ENCODE results near the gene SPON1.

GRCh38 chr11:14065141-14065540 lies 102.6 kb downstream of the SPON1 start:
- TF ChIP-seq, protein P1, sequence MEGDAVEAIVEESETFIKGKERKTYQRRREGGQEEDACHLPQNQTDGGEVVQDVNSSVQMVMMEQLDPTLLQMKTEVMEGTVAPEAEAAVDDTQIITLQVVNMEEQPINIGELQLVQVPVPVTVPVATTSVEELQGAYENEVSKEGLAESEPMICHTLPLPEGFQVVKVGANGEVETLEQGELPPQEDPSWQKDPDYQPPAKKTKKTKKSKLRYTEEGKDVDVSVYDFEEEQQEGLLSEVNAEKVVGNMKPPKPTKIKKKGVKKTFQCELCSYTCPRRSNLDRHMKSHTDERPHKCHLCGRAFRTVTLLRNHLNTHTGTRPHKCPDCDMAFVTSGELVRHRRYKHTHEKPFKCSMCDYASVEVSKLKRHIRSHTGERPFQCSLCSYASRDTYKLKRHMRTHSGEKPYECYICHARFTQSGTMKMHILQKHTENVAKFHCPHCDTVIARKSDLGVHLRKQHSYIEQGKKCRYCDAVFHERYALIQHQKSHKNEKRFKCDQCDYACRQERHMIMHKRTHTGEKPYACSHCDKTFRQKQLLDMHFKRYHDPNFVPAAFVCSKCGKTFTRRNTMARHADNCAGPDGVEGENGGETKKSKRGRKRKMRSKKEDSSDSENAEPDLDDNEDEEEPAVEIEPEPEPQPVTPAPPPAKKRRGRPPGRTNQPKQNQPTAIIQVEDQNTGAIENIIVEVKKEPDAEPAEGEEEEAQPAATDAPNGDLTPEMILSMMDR (IDR thresholded peaks at IDR 0.05): no peak
- TF ChIP-seq, protein P2, sequence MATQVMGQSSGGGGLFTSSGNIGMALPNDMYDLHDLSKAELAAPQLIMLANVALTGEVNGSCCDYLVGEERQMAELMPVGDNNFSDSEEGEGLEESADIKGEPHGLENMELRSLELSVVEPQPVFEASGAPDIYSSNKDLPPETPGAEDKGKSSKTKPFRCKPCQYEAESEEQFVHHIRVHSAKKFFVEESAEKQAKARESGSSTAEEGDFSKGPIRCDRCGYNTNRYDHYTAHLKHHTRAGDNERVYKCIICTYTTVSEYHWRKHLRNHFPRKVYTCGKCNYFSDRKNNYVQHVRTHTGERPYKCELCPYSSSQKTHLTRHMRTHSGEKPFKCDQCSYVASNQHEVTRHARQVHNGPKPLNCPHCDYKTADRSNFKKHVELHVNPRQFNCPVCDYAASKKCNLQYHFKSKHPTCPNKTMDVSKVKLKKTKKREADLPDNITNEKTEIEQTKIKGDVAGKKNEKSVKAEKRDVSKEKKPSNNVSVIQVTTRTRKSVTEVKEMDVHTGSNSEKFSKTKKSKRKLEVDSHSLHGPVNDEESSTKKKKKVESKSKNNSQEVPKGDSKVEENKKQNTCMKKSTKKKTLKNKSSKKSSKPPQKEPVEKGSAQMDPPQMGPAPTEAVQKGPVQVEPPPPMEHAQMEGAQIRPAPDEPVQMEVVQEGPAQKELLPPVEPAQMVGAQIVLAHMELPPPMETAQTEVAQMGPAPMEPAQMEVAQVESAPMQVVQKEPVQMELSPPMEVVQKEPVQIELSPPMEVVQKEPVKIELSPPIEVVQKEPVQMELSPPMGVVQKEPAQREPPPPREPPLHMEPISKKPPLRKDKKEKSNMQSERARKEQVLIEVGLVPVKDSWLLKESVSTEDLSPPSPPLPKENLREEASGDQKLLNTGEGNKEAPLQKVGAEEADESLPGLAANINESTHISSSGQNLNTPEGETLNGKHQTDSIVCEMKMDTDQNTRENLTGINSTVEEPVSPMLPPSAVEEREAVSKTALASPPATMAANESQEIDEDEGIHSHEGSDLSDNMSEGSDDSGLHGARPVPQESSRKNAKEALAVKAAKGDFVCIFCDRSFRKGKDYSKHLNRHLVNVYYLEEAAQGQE (IDR thresholded peaks at IDR 0.05; ENCODE audit: insufficient read depth in 1 of 2, low read depth in 2 of 2, low read length in 1 of 2): no peak
